ENCODE measurements around the gene TSHR. TPM values are rescaled to one million over a fixed set of nuclear protein-coding genes. Genes with fewer than 3 reads are reported as not detected.

Gene TSHR
- total and polyA plus RNA-seq, 2 experiments from 2014 or later, result 0.59 to 0.78 TPM

- no peak for TF ChIP-seq REST (IDR thresholded peaks at IDR 0.05; ENCODE audit: unreplicated experiment)
These were observed 49.1 kb upstream of the TSHR start (continued) for GRCh38 chr14:80906336-80906735.

GRCh38 chr14:80906946-80907345 is 48.5 kb upstream of the TSHR start:
- H3K27ac Mint-ChIP-seq, result no peak overlapping the region
- no peak overlapping the region for H3K27ac ChIP-seq (ENCODE audit: low read depth)
- no peaks in the 10 kb centered on the region; the same call in 2 of the 3 replicates for H3K4me1 Mint-ChIP-seq
- no peak for DNase-seq (ENCODE audit: low spot score)
- no peak overlapping the region for H2AFZ ChIP-seq
- H3K9me2 ChIP-seq (ENCODE audit: insufficient read depth), result no peaks in the 10 kb centered on the region
- H3K79me2 ChIP-seq (replicated peaks; ENCODE audit: insufficient read depth), result no peaks in the 10 kb centered on the region
- H3K27me3 ChIP-seq (ENCODE audit: insufficient read depth), result no peaks in the 10 kb centered on the region
- no peaks in the 10 kb centered on the region for H3K9me3 Mint-ChIP-seq
- no peak overlapping the region for H3K4me3 Mint-ChIP-seq
- H3K4me2 ChIP-seq, result no peak overlapping the region
- ATAC-seq, result no peak
- no peaks in the 10 kb centered on the region; the same call in 1 of the 2 replicates for H4K20me1 ChIP-seq (replicated peaks; ENCODE audit: insufficient read depth)
- H3K36me3 Mint-ChIP-seq (ENCODE audit: low read depth), result no peaks in the 10 kb centered on the region
- no peaks in the 10 kb centered on the region for H3K36me3 ChIP-seq (ENCODE audit: insufficient read depth)
- H3K4me1 ChIP-seq (ENCODE audit: insufficient read depth), result no peaks in the 10 kb centered on the region
- H3K4me3 ChIP-seq, result no peak overlapping the region
- H3F3A ChIP-seq (replicated peaks; ENCODE audit: low read depth), result no peaks in the 10 kb centered on the region
- no peaks in the 10 kb centered on the region for H3K27me3 Mint-ChIP-seq (ENCODE audit: insufficient read depth, low read depth, poor library complexity)
- TF ChIP-seq CTCF (conservative IDR thresholded peaks at IDR 0.05; ENCODE audit: low read depth in 2 of 2) (no peak), NANOG (IDR thresholded peaks at IDR 0.05; ENCODE audit: borderline replicate concordance) (no peak), ZNF462 (CRISPR knock-in tag; IDR thresholded peaks at IDR 0.05) (no peak), REST (IDR thresholded peaks at IDR 0.05; ENCODE audit: unreplicated experiment) (no peak), EZH2phosphoT487 (IDR thresholded peaks at IDR 0.05; ENCODE audit: unreplicated experiment) (no peak), CREB1 (CRISPR knock-in tag; IDR thresholded peaks at IDR 0.05; ENCODE audit: low read depth) (no peak), ETS1 (IDR thresholded peaks at IDR 0.05) (no peak), STAT1 (IDR thresholded peaks at IDR 0.05; ENCODE audit: unreplicated experiment) (no peak)
